ENCODE measurements around the gene NTN1.

The NTN1 gene

GRCh38 chr17:9200699-9201359, 179.5 kb downstream of the NTN1 start:
- no peak for FAIRE-seq

- no peak for FAIRE-seq
Measured at GRCh38 chr17:9202532-9202931, 181.2 kb downstream of the NTN1 start.

- FAIRE-seq: no peak
Measured at GRCh38 chr17:9203771-9204425, 182.6 kb downstream of the NTN1 start.

- FAIRE-seq: no peak
Measured at GRCh38 chr17:9204637-9205329, 183.5 kb downstream of the NTN1 start.

GRCh38 chr17:9205520-9206409, 184.5 kb downstream of the NTN1 start:
- FAIRE-seq: no peak

GRCh38 chr17:9206410-9206703, 185.0 kb downstream of the NTN1 start:
- no peak for FAIRE-seq

GRCh38 chr17:9206741-9207332, 185.5 kb downstream of the NTN1 start:
- FAIRE-seq: no peak

- no peak for FAIRE-seq
Measured at GRCh38 chr17:9208381-9209105, 187.2 kb downstream of the NTN1 start.

- FAIRE-seq: no peak
Measured at GRCh38 chr17:9209347-9209746, 188.0 kb downstream of the NTN1 start.

GRCh38 chr17:9209781-9210370, 188.6 kb downstream of the NTN1 start:
- FAIRE-seq: no peak

- no peak for FAIRE-seq
Measured at GRCh38 chr17:9211133-9211765, 189.9 kb downstream of the NTN1 start.

- FAIRE-seq: no peak
Measured at GRCh38 chr17:9212376-9213302, 191.3 kb downstream of the NTN1 start.

GRCh38 chr17:9213303-9213640, 192.0 kb downstream of the NTN1 start:
- FAIRE-seq: no peak

GRCh38 chr17:9215465-9215864, 194.2 kb downstream of the NTN1 start:
- no peak for FAIRE-seq

GRCh38 chr17:9217151-9218056, 196.1 kb downstream of the NTN1 start:
- no peak for FAIRE-seq

- FAIRE-seq: no peak
Measured at GRCh38 chr17:9218064-9218635, 196.8 kb downstream of the NTN1 start.

- no peak for FAIRE-seq
Measured at GRCh38 chr17:9218911-9219310, 197.6 kb downstream of the NTN1 start.

GRCh38 chr17:9219631-9220397, 198.5 kb downstream of the NTN1 start:
- no peak for FAIRE-seq

Data from colon (tissue), 2 donors.